Thymus (tissue), 11 donors: ENCODE results near the gene TENM4. TPM values are rescaled to one million over a fixed set of nuclear protein-coding genes. Genes with fewer than 3 reads are reported as not detected.

ENCODE experiments used
- DNase-seq, 9 donors: peaks; one replicate each; pipeline ENCODE4 v3.0.0-alpha.2; 2013; ENCODE audit warnings: low spot score in 9 of 9, low read depth in 6 of 9, missing footprints in 1 of 9
- H3K27ac ChIP-seq, 2 donors: one replicate each; pipeline ENCODE4 v1.5.1; 2013; ENCODE audit warnings: control low read depth in 1 of 2, low read depth in 1 of 2, low read length in 1 of 2, mild to moderate bottlenecking in 1 of 2, moderate library complexity in 1 of 2
- H3K27me3 ChIP-seq, 2 donors: one replicate each; pipeline ENCODE4 v1.5.1; 2013; ENCODE audit warnings: low read length in 1 of 2; ENCODE audit not compliant: control insufficient read depth in 2 of 2, insufficient read depth in 1 of 2
- H3K36me3 ChIP-seq, 2 donors: one replicate each; pipeline ENCODE4 v1.5.1; 2013; ENCODE audit warnings: low read length in 1 of 2, mild to moderate bottlenecking in 1 of 2, moderate library complexity in 1 of 2; ENCODE audit not compliant: control insufficient read depth in 2 of 2, insufficient read depth in 2 of 2
- H3K4me1 ChIP-seq, 2 donors: one replicate each; pipeline ENCODE4 v1.5.1; 2013; ENCODE audit warnings: low read length in 2 of 2; ENCODE audit not compliant: control insufficient read depth in 2 of 2, insufficient read depth in 2 of 2
- H3K4me3 ChIP-seq, 2 donors: one replicate each; pipeline ENCODE4 v1.5.1; 2013; ENCODE audit warnings: low read length in 2 of 2, control low read depth in 1 of 2, mild to moderate bottlenecking in 1 of 2
- H3K9me3 ChIP-seq, 2 donors: one replicate each; pipeline ENCODE4 v1.5.1; 2013; ENCODE audit warnings: low read length in 1 of 2, mild to moderate bottlenecking in 1 of 2; ENCODE audit not compliant: control insufficient read depth in 2 of 2, insufficient read depth in 1 of 2
- WGBS: extraction: QIAGEN DNeasy Blood & Tissue Kit; methylation state at CpG from one replicate; pipeline ENCODE4 v1.1.7; 2013; 5-methylcytosine and 5-hydroxymethylcytosine counted together
- polyA plus RNA-seq: library from polyadenylated mRNA; stranded (reverse); fragments of 200-250 nt; gene quantifications from one replicate; pipeline ENCODE4 v1.2.3, GENCODE V29; 2013
- total RNA-seq: library from RNA; stranded (reverse); fragments of 120-200 nt; gene quantifications from one replicate; pipeline ENCODE4 v1.2.4, GENCODE V29; 2013
- donor health status: healthy.

Gene TENM4
- total and polyA plus RNA-seq, 2 donors: 1.0 to 2.8 TPM

DNA sequence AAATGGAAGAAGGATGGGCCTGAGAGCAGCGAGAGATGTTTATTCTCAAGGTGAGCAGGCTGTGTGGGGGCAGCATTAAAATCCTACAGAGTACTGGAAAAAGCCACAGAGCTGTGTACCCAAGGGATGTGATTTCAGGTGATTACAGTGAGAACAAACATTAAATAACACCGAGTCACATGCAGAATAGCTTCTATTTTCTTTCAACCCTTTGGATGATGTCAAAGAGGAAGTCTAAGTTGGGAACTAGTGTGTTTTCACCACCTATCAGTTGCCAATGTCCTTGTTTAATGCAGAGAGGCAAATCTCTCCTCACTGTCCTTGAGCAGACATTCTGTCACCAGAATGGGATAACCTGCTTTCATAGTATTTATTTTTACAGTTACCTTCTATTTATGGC lies 486.6 kb downstream of the TENM4 start:
- DNase-seq: no peak
- no peaks in the 10 kb centered on the region for H3K4me1 ChIP-seq
- no peaks in the 10 kb centered on the region for H3K27me3 ChIP-seq
- no peak overlapping the region for H3K27ac ChIP-seq
- no peak overlapping the region for H3K4me3 ChIP-seq
- H3K36me3 ChIP-seq: no peaks in the 10 kb centered on the region
- no peaks in the 10 kb centered on the region for H3K9me3 ChIP-seq
- 29% methylated on average over 2 of the region's 2 CpGs for WGBS

DNA sequence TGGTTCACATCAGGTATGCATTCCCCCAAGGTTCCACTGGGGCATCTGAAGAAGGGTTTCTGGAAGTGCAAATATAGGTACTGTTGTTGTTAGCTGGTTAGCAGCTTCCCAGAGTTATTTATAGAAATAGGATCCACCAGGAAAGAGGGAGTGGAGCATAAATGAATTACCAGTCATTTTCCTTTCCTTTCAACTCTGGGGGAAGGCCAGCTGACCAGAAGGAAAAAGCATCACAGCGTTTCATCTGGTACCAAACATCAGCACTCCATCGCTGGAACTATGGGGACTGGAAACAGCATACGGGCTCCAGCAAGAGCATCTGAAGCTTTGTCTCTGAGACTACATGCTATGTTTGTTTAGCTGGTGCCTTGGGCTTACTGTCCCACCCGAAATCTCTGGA lies 487.9 kb downstream of the TENM4 start:
- no peaks in the 10 kb centered on the region for H3K9me3 ChIP-seq
- WGBS: 72% methylated on average over 4 of the region's 4 CpGs
- H3K36me3 ChIP-seq: no peaks in the 10 kb centered on the region
- no peak overlapping the region for H3K4me3 ChIP-seq
- H3K27ac ChIP-seq: no peak overlapping the region
- no peaks in the 10 kb centered on the region for H3K27me3 ChIP-seq
- no peak for DNase-seq
- no peaks in the 10 kb centered on the region for H3K4me1 ChIP-seq

DNA sequence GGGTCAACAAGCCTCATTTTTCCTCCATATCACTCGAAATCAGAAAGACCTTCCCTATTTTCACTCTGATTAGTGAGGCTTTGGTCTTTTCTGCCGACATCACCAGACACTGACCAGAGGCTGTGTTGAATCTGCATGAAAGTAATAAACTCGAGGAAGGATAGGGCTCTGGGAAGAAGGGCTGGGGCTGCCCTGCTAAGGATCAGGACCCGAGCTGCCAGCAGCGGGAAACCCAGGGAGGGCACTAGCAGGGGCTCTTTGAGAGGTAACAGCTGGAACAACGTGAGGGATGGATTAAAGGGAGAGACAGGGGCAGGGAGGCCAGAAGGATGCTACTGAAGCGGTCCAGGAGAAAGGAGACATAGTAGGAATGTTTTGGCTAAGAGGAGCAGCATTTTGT lies 488.7 kb downstream of the TENM4 start:
- Histone ChIP-seq H3K27ac (no peak overlapping the region), H3K36me3 (no peaks in the 10 kb centered on the region), H3K9me3 (no peaks in the 10 kb centered on the region), H3K4me1 (no peaks in the 10 kb centered on the region), H3K27me3 (no peaks in the 10 kb centered on the region), H3K4me3 (no peak overlapping the region)
- 58% methylated on average over 7 of the region's 7 CpGs for WGBS
- DNase-seq: no peak

DNA sequence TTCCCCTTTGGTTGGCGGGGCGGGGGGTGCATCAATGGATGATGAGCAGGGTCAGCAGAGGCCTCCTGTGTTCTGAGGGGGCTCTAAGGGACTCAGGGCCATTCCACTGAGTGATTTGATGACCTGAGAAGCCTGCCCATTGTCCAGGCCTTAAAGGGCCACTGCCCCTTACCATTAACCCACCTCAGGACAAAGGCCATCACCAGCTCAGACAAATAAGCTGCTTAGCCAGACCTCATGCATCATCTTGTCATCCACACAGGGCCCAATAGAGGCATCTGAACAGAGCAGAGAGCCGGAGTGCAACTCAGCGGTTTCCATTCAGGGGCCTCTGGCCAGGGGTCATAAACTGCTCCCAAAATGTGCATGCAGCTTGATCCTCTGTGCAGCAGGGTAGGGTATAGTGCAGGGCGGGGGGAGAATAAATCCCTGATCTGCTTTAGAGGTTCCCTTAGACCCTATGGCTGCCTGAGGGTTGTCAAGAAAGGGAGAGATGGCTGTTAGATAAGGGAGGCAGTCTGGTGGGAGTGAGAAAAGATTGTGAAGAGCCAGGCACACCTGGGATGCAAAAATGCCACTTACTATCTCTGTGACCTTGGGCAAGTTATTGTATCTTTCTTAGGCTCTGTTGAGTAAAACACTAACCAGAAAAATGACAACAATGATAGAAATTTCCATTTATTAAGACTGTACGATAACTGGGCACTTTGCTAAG lies 490.7 kb downstream of the TENM4 start:
- WGBS: 94% methylated on average over 6 of the region's 6 CpGs
- Histone ChIP-seq H3K4me3 (no peak overlapping the region), H3K9me3 (no peaks in the 10 kb centered on the region), H3K27ac (no peak overlapping the region), H3K36me3 (no peaks in the 10 kb centered on the region), H3K4me1 (no peaks in the 10 kb centered on the region), H3K27me3 (no peaks in the 10 kb centered on the region)
- no peak for DNase-seq

DNA sequence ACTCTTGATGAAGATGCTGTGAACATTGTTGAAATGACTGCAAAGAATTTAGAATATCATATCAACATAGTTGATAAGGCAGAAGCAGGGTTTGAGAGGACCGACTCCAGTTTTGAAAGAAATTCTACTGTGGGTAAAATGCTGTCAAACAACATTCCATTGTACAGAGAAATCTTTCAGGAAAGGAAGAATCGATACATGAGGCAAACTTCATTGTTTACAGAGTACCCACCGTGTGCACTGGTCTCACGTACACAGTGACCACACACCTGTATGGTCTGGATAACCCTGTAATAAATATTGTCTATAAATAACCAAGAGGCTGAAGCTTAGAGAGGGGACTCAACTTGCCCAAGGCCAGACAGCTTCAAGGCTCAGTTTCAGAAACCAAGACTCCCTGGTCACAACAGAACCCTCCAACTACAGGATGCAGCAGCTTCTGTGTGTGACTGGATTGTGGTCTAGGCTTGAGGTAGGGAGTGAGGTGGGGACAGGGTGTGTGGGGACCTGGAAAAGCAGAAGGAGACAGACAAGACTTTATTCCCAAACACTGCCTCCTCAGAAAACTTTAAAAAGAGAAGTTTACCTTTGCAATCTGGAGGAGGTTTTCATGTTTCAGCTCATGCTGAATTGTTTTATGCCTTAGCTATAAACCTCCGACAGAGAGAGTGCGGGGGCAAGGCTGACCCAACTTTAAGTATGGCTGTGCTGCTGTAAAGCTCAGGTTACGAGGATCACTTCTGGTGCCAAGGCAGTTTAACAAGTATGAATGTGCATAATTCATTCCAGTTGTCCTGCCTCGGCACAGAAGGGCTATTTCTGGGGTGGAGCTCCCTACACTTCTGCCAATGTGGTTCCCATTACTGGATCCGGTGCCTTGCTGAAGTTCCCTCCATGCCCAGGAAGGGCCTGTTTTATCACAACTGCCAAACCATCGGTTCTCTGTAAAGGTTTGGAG lies 493.6 kb downstream of the TENM4 start:
- 77% methylated on average over 10 of the region's 10 CpGs for WGBS
- no peaks in the 10 kb centered on the region for H3K4me1 ChIP-seq

DNA sequence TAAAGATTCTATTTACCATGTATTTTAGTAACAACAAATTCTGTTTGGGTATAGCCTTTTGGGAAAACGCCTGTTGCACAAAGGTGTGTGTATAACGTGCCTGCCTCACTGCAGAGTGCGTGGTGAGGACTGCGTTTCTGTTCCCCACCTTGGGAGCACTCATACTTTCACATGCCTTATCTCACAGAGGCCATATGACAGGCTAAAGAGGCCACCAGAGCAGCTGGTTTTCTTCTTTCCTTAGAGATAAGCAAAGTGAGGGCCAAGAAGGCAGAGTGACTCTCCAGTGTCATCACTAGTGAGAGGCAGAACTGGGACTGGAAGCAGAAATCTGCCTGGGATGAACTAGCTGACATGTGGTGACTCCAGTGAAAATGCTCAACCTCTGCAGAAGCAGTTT lies 497.0 kb downstream of the TENM4 start:
- H3K9me3 ChIP-seq: no peaks in the 10 kb centered on the region

More for the DNA sequence above, 493.6 kb downstream of the TENM4 start:
- Histone ChIP-seq H3K27ac (no peak overlapping the region), H3K4me3 (no peak overlapping the region), H3K36me3 (no peaks in the 10 kb centered on the region), H3K27me3 (no peaks in the 10 kb centered on the region), H3K9me3 (no peaks in the 10 kb centered on the region)
- DNase-seq: no peak

DNA sequence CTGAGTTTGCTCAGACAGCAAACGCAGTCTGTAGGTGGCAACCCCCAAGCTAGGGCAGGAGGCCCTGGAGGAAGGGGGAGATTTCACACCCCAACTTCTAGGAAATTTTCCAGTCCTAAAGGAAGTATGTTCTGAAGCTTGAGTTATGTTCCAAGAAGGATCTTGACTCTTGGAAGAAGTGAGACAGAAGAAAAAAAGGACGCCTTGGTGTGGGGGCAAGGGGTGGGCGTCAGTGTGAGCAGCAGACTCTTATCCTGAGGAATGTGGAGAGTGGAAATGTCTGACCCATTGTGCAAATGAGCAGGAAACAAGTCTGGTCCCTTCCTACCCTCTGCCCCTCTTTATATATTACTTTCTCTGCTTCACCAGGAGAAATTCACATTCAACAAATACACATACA lies 497.7 kb downstream of the TENM4 start:
- 57% methylated on average over 3 of the region's 3 CpGs for WGBS

More for the DNA sequence above, 497.0 kb downstream of the TENM4 start:
- H3K4me3 ChIP-seq: no peak overlapping the region
- DNase-seq: no peak
- WGBS: 51% methylated on average over 4 of the region's 4 CpGs
- H3K4me1 ChIP-seq: peaks cover 0 to 2% of the 10 kb centered on the region in 2 donors
- H3K36me3 ChIP-seq: no peaks in the 10 kb centered on the region
- H3K27me3 ChIP-seq: no peaks in the 10 kb centered on the region
- H3K27ac ChIP-seq: no peak overlapping the region

DNA sequence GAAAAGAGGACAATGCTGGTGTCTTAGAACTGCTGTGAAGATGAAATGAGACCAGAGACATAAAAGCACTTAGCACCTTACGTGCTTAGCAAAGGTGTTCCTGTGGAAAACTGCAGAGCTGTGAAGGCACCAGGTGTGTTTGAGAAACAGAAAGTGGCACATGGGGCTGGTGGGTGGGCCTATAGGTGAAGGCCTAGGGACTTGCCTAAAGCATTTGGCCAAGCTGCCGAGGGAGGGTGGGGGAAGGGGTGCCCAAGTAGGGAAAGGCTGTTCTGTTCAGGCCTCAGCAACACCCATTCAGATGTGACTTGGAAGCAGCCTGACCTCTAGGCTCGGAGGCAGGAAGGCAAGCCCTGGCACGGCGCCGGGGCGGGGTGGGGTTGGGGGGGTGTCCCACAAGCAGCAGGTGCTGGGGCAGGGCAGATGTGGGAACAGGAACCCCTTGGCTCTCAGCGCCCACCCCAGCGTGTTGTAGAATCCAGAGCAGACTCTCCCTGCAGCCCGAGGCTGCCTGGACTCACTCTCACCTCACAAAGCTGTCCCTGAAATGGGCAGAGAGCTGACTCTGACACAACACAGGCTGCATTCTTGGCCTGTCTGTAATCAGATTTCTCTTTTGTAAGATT lies 499.5 kb downstream of the TENM4 start:
- no peaks in the 10 kb centered on the region for H3K9me3 ChIP-seq
- peaks cover 0 to 2% of the 10 kb centered on the region in 2 donors for H3K4me1 ChIP-seq
- H3K4me3 ChIP-seq: no peak overlapping the region
- no peak overlapping the region for H3K27ac ChIP-seq
- no peaks in the 10 kb centered on the region for H3K27me3 ChIP-seq
- 88% methylated on average over 10 of the region's 10 CpGs for WGBS
- no peaks in the 10 kb centered on the region for H3K36me3 ChIP-seq
- DNase-seq: no peak

More for the DNA sequence above, 497.7 kb downstream of the TENM4 start:
- no peaks in the 10 kb centered on the region for H3K9me3 ChIP-seq
- H3K4me1 ChIP-seq: peaks cover 0 to 2% of the 10 kb centered on the region in 2 donors
- no peaks in the 10 kb centered on the region for H3K36me3 ChIP-seq
- H3K4me3 ChIP-seq: no peak overlapping the region
- DNase-seq: no peak
- H3K27ac ChIP-seq: no peak overlapping the region
- H3K27me3 ChIP-seq: no peaks in the 10 kb centered on the region
